Stimulated activated CD8-positive, alpha-beta memory T cell treated with anti-CD3 and anti-CD28 coated beads, Interleukin-15, amount 100 ng/mL, for 48 hours (primary cell): Measurements from ENCODE around the gene ARFGEF2.
"Not testable (repeated sequence)": the region's sequence is repeated elsewhere in the genome, so short reads cannot be mapped to it uniquely, and the experiment has no call there.

Experiments used
- DNase-seq, 2 donors: peaks; one replicate each; pipeline ENCODE4 v3.0.0-alpha.2; 2020; ENCODE audit warnings: low read depth in 2 of 2

Gene ARFGEF2

GRCh38 chr20:48928832-48929725 is 7.6 kb downstream of the ARFGEF2 start:
- DNase-seq: no peak

DNA sequence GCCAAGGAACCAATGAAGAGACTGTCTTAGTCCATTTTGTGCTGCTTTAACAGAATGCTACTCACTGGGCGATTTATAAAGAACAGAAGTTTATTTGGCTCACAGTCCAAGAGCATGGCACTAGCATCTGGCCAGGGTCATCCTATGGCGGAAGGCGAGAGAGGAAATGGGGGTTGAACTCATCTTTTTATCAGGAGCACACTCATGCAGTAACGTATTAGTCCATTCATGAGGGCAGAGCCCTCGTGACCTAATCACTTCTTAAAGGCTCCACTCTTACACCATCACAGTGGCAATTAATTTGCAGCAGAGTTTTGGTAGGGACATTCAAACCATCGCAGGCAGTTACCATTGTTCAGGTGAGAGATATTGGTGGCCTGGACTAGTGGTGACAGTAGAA is 8.5 kb downstream of the ARFGEF2 start:
- DNase-seq: no peak

DNA sequence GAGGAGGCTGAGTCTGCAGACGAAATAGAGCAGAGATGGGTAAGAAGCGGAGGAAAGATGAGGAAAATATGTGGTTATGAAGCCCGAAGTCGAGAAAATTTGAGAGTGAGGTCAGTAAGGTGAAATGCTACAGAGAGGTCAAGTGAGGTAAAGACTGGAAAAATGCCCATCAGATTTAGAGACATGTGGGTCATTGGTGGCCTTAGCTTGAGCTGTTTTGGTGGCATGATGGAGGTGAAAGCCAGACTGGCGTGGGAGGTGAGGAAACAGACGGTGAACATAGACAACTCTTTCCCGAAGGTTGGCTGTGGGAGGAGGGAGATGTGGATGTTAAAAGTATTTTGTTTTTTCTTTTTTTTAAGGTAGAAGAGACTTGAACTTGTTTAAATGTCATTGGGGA is 9.4 kb downstream of the ARFGEF2 start:
- DNase-seq: no peak

- DNase-seq: no peak
Observed at GRCh38 chr20:48931527-48932374, 10.2 kb downstream of the ARFGEF2 start.

DNA sequence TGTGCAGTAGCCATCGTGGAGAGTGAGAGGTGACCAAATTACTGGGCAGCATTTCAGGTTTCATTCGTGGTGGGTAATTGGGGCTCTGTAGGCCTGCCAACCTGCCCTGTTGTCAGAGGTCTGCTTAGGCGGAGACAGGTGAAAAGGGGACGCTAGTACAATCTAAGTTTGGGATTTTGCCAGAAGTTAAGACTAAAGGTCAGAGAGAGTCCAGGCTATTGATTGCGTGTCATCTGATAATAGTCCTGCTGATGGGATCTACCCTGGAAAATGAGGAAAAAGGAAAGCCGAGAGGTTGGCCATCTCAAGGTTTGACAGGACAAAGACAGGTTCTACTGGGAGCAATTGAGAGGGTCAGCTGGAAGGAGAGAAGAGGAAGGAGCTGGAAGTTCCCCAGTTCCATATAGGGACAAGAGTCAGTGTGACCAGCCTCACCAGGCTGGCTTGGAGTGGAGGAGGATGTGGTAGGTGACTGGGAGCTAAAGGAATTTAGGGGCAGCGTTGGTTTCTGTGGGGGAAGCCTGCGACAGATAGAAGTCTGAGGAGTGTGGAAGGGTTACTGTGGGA is 10.9 kb downstream of the ARFGEF2 start:
- DNase-seq: no peak

DNA sequence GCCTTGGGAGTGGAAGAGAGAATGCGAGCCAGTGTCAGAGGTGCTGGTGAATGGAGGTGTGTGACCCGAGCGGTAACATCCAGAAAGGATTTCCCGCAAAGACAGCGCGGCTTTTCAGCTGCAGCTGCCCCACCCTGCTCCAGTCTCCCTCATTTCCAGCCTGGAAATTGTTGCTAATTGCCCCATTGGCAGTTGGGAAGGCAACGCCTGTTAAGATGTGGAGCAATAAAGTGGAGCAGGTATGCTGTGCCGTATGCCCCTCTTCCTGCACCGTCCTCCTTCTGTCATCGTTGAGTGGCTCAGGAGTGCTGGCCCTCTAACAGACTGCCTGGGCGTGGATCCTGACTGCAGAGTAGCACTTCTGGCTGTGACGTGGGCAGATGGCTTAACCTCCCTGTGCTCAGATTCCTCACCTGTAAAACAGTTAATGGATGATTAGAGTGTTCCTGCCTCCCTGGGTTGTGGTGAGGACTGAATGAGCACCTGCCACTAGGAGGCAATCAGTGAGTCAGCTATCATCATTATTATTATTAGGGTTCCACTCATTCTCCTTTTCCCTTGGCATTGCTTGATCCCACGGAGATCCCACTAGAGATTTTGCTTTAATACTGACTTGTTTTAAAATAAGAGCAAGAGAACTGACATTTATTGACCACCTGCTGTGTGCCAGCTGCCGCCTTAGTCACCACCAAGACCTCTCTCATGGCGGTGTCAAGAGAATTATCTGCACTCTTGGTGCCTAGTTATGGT is 11.7 kb downstream of the ARFGEF2 start:
- DNase-seq: no peak

DNA sequence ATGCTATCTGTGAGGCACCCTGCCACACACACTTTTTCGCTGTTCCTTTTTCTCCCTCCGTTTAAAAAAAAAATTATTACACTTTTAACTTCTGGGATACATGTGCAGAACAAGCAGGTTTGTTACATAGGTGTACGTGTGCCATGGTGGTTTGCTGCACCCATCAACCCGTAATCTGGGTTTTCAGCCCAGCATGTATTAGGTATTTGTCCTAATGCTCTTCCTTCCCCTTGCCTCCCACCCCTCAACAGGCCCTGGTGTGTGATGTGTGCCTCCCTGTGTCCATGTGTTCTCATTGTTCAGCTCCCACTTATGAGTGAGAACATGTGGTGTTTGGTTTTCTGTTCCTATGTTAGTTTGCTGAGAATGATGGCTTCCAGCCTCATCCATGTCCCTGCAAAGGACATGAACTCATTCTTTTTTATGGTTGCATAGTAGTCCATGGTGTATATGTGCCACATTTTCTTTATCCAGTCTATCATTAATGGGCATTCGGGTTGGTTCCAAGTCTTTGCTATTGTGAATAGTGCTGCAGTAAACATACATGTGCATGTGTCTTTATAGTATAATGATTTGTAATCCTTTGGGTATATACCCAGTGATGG is 12.9 kb downstream of the ARFGEF2 start:
- not testable (repeated sequence) for DNase-seq

DNA sequence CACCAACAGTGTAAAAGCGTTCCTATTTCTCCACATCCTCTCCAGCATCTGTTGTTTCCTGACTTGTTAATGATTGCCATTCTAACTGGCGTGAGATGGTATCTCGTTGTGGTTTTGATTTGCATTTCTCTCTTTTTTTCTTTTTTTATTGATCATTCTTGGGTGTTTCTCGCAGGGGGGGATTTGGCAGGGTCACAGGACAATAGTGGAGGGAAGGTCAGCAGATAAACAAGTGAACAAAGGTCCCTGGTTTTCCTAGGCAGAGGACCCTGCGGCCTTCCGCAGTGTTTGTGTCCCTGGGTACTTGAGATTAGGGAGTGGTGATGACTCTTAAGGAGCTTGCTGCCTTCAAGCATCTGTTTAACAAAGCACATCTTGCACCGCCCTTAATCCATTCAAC is 13.5 kb downstream of the ARFGEF2 start:
- not testable (repeated sequence) for DNase-seq

- DNase-seq: not testable (repeated sequence)
Observed at GRCh38 chr20:48936178-48936577, 14.7 kb downstream of the ARFGEF2 start.

DNA sequence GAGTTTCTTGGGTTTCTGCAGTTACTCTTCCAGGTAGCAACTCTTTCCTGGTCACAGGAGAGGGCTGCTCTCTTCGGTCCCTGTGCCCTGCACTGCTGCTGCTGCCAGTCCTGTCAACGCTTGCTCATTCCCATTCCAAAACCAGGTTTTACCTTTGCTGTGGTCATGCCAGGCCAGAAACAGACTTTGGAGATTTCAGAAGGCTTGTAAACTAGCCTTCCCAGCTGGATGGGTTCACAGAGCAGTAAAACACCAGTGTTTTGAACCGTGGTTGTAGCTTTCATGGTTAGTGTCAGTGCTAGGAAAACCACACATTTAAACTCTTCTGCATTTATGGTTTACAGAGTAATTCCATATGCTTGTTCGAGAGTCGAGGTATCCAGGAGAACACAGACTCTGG is 16.2 kb downstream of the ARFGEF2 start:
- no peak for DNase-seq

DNA sequence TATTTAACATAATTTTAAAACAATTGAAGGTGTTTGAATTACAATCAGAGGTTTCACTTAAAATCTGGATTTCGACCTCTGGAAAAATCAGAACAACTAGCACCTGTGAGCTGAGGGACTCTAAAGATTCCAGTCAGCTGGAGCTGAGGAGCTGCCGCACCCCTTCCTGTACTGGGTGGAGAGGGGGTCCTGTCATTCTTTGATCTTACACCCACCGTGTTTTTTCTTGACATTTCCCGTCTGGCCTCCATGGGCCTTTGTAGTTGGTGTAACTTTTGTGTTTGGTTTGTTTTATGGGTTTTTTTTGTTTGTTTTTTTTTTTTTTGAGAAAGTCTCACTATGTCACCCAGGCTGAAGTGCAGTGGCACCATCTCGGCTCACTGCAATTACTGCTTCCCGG is 17.2 kb downstream of the ARFGEF2 start:
- DNase-seq: no peak

DNA sequence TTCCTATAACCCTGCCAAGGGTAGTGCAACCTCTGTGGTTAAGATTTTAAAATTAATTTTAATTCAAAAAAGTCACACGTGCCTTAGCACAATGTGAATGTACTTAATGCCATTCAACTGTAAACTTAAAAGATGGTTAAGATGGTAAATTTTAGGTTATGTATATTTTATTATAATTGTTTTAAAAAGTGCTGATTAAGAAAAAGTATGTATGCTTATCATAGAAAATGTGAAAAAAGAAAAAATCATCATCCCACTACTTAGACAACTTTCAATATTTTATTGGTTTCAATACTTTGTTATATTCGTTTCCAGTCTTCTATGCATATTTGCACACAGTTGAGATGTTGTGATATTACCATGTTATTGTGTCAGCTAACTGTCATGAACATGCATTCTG is 18.7 kb downstream of the ARFGEF2 start:
- DNase-seq: no peak

DNA sequence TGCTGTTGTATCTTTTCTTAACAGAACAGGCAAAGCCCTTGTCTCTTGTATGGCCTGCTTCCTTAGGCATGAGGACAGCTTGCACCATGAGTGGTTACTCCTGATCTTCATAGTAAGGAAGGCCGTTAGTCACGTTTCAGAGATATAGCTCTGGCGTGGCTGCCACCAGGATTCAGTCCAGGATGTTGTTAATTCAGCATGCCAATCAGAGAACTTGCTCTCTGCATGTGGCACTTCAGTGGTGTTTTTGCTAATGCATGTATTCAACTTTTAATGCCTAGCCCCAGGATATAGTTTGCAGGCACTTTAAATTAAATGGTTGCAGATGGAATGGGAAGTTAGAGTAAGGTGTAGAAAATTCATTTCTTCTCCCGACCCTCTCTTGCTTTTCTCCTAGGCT is 20.0 kb downstream of the ARFGEF2 start:
- DNase-seq: no peak

GRCh38 chr20:48942730-48943129 is 21.2 kb downstream of the ARFGEF2 start:
- DNase-seq: no peak

DNA sequence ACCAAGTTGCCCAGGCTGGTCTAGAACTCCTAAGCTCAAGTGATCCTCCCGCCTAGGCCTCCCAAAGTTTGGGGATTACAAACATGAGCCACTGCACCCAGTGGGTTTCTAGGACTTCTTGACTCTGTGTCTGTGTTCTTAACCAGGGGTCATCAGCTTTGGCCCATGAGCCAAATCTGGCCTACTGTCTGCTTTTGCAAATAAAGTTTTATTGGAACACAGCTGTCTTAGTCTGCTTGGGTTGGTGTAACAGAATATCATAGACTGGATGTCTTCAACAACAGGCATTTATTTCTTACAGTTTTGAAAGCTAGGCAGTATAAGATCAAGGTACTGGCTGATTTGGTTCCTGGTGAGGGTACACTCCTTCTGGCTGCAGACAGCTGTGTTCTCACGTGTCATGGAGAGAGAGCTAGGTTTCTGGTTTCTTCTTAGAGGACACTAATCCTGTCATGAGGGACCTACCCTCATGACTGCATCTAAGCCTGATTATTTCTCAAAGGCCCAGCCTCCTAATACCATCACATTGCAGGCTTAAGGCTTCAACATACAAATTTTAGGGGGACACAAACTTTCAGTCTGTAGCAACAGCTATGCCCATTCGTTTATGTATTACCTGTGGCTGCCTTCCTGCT is 23.3 kb downstream of the ARFGEF2 start:
- no peak for DNase-seq

GRCh38 chr20:48945840-48946514 is 24.5 kb downstream of the ARFGEF2 start:
- no peak for DNase-seq

GRCh38 chr20:48948612-48949011 is 27.1 kb downstream of the ARFGEF2 start:
- no peak for DNase-seq

DNA sequence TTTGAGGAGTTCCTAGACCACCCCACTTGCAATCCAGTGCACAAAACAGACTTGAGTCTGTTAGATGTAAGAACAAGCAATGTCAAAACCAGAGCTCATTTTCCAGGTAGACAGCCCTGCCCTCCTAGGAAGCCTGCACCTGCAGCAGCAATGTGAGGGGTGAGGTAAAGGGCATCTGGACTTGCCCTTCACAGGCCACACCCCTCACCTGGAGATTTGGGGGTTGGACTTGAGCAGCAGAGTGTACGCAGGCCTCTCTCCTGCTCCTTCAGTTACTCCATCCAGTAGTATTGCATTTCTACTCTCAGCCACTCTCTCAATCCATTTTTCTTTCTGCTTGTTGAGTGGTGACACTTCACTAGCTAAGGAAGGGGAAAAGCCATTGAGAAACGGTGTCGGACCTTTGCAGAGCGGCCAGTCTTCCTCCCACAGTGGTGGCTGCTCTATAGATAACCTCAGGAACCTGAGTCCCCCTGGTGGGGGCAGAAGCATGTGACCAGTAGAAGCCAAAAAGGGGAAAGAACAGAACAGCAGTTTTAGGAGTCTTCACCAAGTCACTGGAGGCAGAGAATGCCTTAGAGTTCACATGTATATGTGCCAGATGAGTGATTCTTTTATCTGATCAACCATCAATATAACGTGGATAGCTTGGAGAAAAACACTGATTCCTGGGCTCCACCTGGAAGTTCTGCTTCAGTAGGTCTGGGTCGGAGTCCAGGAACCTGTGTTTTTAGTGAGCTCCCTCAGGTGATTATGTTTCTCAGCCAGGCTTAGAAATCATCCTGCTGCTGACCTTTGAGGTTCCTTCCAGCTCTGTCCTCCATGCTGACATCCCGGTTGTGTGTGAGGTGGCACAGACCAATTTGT is 28.0 kb downstream of the ARFGEF2 start:
- DNase-seq: no peak

- no peak for DNase-seq
Observed at GRCh38 chr20:48951041-48951440, 29.5 kb downstream of the ARFGEF2 start.
